HG03045 (cell line): ENCODE measurements around the gene USP5.

Experiments used
- ATAC-seq: cut with Tn5 transposase; IDR thresholded peaks from one replicate; pipeline ENCODE4 v1.9.1; 2021; ENCODE audit warnings: mild to moderate bottlenecking, moderate library complexity; ENCODE audit not compliant: unreplicated experiment

Gene USP5

DNA sequence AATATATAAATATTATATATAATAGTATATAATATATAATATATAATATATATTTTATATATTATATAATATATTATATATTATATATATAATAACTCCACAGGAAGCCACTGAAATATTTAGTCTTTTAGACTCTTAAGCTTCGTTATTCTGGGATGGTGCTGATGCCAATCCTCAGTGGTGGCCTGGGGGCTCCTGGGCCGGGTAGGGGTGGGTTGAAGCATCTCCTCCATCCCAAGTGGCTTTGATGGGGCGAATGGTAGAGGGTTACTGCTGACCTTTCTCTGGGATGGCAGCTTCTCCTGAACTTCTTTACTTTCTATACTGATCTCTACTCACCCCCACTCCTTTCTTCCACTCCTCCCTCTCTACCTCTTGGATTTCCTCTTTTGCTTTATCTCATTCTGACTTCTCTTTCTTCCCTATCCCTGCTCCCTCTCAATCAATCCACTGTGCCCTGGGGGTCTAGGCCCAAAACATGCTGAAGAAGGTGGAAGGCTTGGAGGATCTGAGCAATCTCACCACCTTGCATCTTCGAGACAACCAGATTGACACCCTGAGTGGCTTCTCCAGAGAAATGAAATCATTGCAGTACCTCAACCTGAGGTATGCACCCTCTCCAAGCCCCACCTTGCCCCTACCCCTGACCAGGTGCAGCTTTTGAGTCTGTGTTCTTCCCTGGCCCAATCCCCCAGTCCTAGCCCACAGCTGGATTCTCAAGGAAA, 57.6 kb downstream of the USP5 start:
- no peak for ATAC-seq

DNA sequence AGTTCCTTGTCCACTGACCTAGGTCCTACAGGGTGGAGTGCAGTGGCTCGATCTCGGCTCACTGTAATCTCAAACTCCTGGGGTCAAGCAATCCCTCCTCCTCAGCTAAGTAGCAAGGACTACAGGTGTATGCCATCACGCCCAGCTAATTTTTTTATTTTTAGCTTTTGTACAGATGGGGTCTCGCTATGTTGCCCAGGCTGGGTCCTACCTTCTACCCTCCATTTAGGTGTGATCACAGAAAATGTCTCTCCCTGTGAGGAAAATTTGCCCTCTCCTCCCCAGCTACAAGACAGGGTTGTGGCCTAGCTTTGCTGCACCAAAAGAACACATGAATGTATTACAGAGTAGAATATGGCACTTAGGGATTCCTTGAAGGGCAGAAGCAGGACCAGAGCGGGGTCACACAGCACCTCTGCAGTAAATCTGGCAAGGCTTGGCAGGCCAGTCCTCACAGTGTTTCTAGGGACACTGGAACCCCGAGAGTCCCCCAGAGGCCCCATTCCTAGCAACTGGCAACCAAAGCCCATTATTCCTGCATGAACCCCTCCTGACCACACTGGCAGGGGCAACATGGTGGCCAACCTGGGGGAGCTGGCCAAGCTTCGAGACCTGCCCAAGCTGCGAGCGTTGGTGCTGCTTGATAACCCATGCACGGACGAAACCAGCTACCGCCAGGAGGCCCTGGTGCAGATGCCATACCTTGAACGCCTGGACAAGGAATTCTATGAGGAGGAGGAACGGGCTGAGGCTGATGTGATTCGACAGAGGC, 60.4 kb downstream of the USP5 start:
- no peak for ATAC-seq

DNA sequence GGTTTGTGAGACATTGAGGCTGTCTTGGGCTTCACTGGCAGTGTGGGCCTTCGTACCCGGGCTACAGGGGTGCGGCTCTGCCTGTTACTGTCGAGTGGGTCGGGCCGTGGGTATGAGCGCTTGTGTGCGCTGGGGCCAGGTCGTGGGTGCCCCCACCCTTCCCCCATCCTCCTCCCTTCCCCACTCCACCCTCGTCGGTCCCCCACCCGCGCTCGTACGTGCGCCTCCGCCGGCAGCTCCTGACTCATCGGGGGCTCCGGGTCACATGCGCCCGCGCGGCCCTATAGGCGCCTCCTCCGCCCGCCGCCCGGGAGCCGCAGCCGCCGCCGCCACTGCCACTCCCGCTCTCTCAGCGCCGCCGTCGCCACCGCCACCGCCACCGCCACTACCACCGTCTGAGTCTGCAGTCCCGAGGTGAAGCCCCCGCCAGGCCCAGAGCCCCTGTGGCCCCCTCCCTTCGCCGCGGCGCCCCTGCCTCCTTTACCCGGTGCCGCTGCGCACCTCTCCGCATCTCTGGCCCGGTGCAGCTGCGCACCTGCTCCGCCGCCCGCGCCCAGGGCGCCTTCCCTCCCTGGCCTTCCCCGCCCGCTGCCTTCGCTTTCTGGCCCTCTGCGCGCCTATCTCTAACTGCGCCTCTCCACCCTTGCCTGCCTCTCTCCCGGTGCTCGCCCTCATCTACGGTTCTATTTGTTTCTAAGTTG, 62.4 kb downstream of the USP5 start, which contains the start of gene ENO2:
TSS of gene ENO2 (plus strand) at position 335 of the 701 bp plus-strand sequence. CDS start 1,253 bp downstream, outside the sequence.
- peak; percentile 80 for ATAC-seq

DNA sequence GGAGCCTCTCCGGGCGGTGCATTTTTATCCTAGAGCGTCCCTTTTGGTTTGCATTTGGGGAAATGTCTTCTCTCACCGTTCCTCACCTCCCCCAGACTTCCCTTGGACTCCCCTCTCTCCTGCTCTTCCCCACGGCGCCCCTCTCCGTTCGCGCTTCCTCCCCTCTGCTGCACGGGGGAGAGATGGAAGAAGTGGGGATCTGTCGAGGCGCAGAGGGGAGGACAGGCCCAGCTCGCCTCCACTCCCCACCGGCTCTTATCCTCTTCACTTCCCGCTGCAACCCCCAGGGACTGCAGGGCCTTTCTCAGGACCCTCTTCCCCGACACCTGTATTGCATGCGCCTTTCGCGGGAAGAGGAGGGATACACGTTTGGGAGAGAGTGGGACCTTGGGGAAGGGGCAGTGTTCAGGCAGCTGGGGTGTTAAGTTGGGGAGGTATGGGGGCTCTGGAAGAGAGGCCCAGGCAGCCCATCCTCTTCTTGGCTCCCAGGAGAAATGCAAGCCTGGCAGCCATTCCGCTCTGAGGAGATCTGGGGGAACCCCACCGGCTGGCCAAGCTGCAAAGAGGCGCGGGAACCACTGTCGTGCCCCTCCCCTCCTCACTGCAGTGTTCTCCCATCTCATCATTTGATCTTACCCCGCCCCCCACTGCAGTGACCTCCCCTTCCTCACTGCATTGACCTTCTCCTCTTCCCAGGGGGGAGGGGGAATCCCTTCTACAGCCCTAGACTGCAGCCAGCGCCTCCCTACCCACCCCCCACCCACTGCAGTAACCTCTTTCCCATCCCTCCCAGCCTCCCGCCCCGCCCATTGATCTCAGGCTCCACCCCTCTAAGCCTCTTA, 63.2 kb downstream of the USP5 start:
- no peak for ATAC-seq

DNA sequence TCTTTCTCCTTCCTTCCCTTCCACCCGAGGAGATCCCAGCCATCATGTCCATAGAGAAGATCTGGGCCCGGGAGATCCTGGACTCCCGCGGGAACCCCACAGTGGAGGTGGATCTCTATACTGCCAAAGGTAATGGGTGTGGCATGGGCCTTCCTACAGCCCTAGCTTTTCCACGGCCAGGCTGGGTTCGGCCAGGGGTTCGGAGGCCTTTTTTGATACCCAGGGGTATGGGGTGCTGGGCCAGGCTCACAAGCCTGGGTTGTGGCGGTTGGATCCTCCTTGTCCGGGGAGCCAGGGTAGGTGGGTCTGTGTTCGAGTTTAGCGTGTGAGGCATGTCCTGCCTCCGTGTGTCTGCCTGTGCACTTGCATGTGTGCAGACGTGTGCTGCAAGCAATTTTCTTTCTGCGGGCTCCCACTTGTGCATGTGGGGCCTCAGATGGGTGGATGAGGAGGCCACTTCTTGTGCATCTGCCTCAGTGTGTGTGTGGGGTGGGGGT, 63.9 kb downstream of the USP5 start:
- ATAC-seq = no peak
